GM21619 (cell line): ENCODE results near the gene HSF2.

Source experiments
- ATAC-seq: cut with Tn5 transposase; IDR thresholded peaks from one replicate; pipeline ENCODE4 v1.9.1; 2021; ENCODE audit not compliant: unreplicated experiment

Gene HSF2

GRCh38 chr6:122394016-122394415 lies 5.4 kb upstream of the HSF2 start:
- ATAC-seq: no peak

- no peak for ATAC-seq
These were observed 451 bp upstream of the HSF2 start for GRCh38 chr6:122399055-122399347.

- ATAC-seq: peak; percentile 15
These were observed 634 bp downstream of the HSF2 start for GRCh38 chr6:122400121-122400450.

- ATAC-seq: no peak
These were observed 1.1 kb downstream of the HSF2 start for GRCh38 chr6:122400462-122401089.

DNA sequence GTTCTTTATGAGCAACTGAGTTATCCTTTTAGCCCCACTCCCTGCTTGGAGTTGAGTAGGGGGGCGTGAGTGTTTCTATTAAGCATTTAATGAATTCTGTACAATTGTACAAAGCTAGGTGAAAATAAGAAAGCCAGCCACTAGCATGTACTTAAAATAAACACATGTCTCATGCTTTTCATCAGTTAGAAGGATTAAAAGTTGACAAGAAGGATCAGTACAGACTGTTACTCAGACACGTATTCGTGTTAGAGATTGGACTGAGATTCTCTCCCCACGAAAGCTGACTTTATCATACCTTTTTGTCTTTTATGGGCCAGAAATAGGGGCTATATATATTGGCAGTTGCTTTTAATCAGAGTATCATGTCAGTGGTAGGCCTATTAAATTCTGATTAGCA lies 1.7 kb downstream of the HSF2 start:
- ATAC-seq: no peak

DNA sequence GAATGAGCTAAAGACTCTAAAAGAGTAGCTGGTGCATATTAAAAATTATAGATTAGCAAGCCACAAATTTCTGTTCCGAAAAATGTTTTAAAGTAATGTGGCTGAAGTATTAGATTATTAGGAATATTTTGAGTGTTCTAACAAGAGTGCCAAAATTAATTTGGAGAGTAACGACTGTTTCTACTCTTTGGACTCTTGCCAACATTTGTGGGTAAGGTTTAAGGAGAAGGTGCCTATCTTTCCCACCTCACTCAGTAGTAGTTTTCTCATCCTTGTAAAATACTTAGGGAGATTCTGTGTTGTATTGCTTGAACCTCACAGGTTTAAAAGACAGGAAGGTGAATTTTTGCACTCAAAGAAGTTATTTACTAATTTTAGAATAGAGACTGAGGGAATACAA lies 5.0 kb downstream of the HSF2 start:
- ATAC-seq: no peak

GRCh38 chr6:122405417-122405816 lies 6.0 kb downstream of the HSF2 start:
- ATAC-seq: no peak

DNA sequence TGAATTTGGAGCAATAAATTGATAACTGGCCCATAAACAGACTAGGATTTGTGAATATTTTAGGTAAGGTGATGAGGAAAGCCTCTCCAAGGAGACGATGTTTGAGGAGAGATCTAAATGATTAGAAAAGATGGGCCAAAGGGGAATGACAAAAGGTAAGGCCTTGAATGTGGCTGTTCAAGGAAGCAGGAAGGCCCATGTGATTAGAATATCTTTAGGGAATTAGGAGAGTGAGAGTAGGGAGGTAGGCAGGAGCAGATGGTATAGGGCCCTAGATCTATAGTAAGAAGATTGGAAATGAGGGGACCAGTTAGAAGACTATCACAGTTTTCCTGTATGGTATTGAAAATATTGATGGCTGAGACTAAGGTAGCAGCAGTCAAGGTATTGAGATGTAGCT lies 6.7 kb downstream of the HSF2 start:
- ATAC-seq: no peak

GRCh38 chr6:122407712-122408111 lies 8.3 kb downstream of the HSF2 start:
- ATAC-seq: no peak

- no peak for ATAC-seq
These were observed 8.8 kb downstream of the HSF2 start for GRCh38 chr6:122408240-122408639.

DNA sequence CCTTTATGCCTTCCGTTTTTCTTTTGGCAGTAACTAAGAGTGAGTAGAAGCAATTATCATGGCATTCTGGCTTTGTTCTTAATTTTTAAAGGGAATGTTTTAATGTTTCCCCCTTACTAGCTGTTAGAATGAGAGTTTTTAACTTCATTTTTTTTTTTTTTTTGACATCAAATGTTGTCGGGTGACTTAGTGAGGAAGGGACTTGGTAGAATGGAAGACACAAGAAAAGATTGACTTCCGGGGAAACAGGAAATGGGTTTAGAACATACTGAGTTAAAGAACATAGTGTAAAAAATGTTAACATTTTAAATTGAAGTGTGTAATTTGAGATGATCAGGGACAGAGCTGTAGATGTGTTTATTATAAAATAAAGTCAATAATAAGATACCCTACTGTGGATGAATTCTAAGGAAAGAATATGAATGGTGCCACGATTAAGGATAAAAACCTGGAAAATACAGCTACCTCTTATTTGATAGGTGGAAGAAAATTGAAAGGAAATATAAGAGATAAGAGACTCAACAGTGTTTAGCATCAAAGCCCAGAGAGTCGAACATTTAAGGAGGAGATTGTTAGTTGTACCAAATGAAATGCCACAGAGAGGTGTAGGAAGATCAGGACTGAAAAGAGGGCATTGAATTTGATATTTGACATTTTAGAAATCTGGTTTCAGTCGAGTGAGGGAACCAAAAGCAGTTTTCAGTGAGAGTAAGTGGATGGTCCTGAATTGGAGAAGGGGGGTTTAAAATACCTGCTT lies 9.4 kb downstream of the HSF2 start:
- ATAC-seq: no peak

- ATAC-seq: no peak
These were observed 12.5 kb downstream of the HSF2 start for GRCh38 chr6:122412001-122412400.

GRCh38 chr6:122416825-122417224 lies 17.4 kb downstream of the HSF2 start:
- ATAC-seq: no peak

DNA sequence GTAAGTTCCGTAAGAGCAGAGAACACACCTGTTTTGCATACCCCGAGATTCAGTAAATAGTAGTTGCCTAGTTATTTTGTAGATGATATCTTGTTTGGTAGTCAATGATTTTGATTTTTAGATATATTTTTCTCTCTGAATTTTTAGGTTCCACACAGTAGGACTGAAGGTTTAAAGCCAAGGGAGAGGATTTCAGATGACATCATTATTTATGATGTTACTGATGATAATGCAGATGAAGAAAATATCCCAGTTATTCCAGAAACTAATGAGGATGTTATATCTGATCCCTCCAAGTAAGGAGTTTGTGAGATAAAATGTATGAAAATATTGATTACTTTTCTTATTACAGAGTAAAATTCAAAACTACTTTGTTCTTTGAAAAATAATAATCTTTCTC lies 22.6 kb downstream of the HSF2 start:
- ATAC-seq: no peak

- peak; percentile 86 for ATAC-seq
These were observed 23.3 kb downstream of the HSF2 start for GRCh38 chr6:122422614-122423267.

GRCh38 chr6:122423734-122424133 lies 24.3 kb downstream of the HSF2 start:
- no peak for ATAC-seq

GRCh38 chr6:122426597-122426996 lies 27.1 kb downstream of the HSF2 start:
- ATAC-seq: no peak

- ATAC-seq: no peak
These were observed 29.3 kb downstream of the HSF2 start for GRCh38 chr6:122428781-122429180.

DNA sequence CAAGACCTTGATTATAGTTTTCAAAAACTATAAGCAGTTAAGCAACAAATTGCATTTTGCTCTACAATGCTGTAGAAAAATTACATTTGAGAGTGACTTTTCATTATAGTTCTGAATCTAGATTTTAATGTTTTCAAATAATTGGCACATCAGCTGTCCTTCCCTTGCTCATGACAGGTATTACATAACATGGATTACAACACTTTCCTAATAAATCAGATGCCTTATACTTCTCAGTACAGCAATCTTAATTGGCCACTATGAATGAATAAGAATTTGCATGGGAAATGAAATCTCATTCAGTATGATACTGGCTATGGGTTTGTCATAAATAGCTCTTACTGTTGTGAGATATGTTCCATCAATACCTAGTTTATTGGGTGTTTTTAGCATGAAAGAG lies 29.9 kb downstream of the HSF2 start:
- no peak for ATAC-seq

DNA sequence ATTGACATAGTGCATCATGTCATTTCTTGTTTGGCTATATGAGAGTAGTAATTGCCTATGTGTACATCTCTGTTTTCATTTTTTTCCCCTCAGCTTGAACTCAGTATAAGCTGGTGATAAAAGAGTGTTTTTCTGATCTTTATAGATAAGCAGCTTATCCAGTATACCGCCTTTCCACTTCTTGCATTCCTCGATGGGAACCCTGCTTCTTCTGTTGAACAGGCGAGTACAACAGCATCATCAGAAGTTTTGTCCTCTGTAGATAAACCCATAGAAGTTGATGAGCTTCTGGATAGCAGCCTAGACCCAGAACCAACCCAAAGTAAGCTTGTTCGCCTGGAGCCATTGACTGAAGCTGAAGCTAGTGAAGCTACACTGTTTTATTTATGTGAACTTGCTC lies 32.3 kb downstream of the HSF2 start:
- ATAC-seq: no peak

- ATAC-seq: no peak
These were observed 33.4 kb downstream of the HSF2 start for GRCh38 chr6:122432816-122433215.

- ATAC-seq: no peak
These were observed 39.5 kb downstream of the HSF2 start for GRCh38 chr6:122438975-122439374.

GRCh38 chr6:122445274-122445673 lies 45.8 kb downstream of the HSF2 start:
- no peak for ATAC-seq
